HG02678 (cell line): ENCODE results near the gene TRMT1.

Source experiments
- ATAC-seq: cut with Tn5 transposase; IDR thresholded peaks from one replicate; pipeline ENCODE4 v1.9.1; 2021; ENCODE audit warnings: mild to moderate bottlenecking, moderate library complexity; ENCODE audit not compliant: unreplicated experiment

Gene TRMT1

DNA sequence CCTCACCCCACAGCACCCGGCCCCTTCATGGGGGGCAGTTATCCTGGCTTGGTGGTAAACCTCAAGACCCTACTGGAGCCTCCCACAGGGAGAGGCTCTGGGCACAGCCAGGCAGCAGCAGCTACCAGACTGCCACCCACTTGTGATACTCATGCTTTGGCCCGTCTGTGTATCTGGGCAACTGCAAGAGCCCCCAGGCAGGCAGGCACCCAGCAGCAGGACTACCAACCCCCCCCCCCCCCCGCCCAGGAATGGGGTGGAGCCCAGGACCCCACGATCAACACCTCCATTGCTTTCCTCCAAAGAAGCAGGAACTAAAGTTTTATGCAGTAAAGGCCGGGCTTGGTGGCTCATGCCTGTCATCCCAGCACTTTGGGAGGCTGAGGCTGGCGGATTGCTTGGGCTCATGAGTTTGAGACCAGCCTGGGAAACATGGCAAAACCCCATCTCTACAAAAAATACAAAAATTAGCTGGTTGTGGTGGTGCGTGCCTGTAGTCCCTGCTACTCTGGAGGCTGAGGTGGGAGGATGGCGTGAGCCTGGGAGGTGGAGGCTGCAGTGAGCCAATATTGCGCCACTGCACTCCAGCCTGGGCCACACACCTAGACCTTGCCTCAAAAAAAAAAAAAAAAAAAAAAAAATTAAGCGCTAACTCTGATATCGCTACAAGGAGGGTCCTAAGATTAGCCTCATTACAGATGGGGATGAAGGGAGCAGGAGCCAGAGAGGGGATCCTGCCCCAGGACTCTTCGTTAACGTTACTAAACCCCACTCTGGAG, 12.8 kb downstream of the TRMT1 start:
- ATAC-seq = no peak

- ATAC-seq = peak; percentile 42
Observed at GRCh38 chr19:13102666-13103580, 13.6 kb downstream of the TRMT1 start, which contains the start of gene LYL1. LYL1 (minus strand) TSS chr19:13102858; CDS start chr19:13101171, 1,687 bp downstream.

DNA sequence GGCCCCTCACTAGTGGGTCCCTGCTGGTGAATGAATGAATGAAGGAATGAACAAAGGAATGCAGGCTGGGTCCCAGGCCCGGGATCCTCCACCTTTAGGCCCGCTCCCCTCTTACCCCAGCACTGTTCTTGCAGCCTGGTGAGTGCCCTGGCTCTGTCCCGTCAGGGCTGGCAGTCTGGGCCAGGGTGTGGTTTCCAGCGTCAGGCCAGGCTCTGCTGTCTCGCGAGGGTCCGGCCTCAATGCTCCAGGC, 14.2 kb downstream of the TRMT1 start:
- peak; percentile 7 for ATAC-seq

- ATAC-seq = no peak
Observed at GRCh38 chr19:13101590-13102415, 14.7 kb downstream of the TRMT1 start.

GRCh38 chr19:13100841-13101589, 15.5 kb downstream of the TRMT1 start:
- ATAC-seq = no peak

DNA sequence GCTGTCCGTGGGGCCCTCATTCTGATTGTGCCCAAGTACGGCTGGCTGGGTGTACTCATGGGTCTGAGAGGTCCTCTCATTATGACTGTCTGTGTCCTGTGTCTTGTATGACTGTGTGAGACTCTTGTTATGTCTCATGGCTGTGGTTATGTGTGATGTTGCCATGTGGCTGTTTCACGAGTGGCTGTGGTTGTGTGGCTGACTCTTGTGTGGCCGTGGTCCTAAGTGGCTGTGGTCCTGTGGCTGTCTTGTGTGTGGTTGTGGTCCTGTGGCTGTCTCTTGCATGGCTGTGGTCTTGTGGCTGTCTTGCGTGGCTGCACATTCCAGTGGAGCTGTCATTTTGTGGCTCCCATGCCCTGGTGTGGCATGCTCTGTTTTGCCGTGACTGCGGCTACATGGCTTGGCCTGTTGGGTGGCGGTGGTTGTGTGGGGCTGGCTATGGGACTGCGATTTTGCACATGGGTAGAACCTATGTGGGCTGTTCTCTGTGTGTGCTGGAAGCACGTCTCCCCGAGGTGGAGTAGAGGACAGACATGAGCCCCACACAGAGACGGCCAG, 16.4 kb downstream of the TRMT1 start:
- ATAC-seq = no peak

DNA sequence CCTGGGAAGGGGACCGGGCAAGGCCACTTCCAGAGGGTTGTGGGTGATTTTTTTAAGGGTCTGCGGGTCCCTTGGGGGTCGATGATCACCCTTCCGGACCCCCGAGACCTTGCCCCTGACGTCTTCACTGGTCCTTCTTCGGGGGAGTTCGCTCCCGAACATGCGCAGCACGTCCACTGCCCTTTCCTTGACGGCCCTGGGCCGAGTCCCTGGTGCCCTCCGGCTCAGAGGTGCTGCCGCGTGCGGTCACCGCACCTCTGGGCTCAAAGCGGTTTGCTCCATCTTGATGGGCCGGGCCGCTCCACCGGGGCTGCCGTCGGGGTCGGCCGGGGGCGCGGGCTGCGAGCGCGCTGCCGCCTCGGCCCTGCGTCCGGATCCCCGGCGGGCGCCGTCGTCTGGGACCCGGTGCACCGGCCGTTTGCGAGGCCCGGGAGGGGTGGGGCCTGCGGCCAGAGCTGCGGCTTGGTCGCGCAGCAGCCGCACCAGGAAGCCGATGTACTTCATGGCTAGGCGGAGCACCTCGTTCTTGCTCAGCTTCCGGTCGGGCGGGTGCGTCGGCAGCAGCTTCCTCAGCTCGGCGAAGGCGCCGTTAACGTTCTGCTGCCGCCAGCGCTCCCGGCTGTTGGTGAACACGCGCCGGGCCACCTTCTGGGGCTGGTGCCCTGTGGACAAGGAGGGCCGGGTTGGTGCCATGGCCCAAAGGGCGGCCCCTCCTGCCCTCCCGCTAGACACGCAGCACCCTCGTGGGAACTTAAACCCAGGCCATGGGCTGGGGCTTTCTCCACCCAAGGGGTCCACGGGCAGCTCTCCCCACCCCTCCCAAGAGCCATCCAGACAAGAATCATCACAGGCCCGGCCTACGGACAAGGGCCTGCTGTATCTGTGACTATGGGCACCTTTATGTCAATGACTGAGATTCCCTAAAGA, 17.2 kb downstream of the TRMT1 start:
- ATAC-seq = no peak

DNA sequence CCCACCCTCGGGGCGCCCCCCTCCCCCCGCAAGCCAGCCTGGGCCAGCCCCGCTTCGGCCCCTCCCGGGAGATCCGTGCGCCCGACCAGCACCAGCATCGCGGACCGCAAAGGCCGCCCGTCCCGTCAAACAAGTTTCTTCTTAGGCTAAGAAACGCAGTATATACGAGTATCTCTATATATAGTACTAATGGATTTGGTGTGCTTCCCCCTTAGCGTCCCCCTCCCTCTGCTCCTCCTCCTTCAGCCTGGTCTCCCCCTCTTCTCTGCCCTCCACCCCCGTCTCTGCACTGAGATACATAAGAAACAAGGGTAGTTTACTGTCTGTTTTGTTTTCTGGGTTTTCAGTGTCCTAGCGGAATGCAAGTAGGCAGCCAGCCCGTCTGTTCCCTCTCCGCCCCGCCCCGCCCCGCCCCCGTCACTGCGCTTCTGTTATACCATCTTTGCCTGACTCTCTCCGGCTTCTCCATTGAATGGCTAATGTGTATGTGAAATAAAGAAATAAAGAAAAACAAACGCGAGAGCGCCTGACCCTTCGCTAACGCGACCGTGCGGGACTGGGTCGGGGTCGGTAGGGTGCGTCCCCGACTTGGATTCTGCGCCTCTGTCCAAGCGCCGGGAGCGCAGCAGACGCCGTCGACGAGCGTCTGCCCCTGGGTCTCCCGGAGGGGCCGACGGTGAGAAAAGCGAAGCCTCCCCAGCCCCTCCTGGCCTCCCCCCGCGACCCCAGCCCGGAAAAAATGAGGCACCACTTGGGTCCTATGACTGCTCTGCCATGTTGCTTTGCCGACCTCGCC, 18.1 kb downstream of the TRMT1 start:
- ATAC-seq = no peak

GRCh38 chr19:13097463-13098258, 18.9 kb downstream of the TRMT1 start:
- no peak for ATAC-seq

DNA sequence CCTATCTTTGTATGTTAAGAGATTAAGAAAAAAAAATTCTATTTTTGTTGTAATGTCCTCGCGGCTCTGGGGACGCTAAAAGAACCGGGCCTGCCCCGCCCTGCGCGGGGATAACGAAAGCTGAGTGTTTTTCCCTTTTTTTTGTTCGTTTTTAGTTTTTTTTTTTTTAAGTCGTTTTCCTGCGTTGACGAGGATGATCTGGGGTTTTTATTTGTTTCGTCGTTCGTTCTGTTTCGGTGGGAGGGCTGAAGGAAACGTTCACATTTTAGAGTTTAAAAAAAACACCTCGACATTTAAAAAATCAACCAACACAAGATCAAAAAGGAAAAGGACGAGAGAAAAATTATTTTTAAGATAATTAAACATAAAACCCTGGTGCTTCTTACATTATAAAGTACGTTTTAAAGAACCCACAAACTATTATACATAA, 19.5 kb downstream of the TRMT1 start:
- no peak for ATAC-seq

DNA sequence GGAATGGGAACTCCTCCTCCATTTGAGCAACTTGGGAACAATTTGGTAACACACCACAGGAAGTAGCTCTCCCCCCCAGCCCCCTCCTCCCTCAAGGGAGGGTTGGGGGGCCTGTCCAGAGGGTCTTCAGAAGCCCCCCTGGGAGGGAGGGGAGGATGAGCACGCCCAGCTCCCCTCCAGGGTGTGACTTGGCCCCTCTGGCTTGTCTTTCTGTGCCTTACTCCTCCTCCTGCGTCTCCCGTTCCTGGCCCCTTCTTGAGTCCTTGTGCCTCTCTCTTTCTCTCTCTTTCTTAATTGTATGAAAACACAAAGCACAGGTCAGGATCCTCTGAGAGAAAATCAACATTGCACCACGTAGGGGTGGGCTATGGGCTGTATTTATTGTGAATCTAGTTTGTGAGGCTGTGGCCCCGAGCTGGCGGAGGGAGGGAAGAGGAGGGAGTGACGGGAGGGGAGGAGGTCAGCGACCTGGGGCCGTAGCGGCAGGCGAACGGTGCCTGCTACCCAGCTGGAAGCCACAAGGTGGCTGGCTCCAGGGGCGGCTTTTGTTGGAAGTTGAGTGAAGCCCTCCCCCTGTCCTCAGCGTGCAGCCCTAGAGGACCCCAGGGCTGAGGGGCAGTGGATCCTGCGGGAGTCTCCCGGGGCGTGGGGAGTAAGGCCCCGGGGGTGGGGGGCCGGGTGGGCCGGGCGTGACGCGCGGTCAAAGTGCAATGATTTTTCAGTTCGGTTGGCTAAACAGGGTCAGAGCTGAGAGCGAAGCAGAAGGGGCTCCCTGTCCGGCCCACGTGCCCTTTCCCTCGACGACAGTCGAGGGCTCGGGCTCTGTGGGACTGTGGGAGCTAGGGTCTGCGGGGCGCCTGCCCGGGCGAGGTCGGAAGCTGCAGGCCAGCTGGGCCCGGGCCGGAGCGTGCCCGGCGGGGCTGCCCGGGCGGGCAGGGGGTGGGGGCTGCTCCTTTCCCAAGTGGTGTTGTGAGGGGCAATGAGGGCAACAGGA, 20.3 kb downstream of the TRMT1 start:
- ATAC-seq = no peak

DNA sequence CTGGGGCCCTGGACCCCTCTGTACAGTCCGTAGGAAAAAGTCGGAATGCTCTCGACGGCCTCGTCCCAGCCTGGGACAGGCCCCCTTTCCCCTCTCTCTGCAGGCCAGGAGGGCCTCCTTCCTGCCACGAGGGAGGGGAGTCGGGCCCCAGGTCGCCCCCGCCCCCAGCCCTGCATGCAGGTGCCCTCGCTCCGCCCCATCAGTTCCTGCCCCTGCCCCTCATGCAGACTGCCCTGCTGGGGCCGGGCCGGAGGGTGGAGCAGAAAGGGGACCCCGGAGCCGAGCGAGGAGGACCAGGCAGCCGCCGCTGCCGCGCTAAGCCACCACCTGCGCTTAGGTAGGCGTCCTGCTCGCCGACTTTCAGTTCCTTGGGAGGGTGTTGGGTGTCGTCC, 21.2 kb downstream of the TRMT1 start:
- no peak for ATAC-seq

GRCh38 chr19:13094771-13095392, 21.7 kb downstream of the TRMT1 start:
- no peak for ATAC-seq

DNA sequence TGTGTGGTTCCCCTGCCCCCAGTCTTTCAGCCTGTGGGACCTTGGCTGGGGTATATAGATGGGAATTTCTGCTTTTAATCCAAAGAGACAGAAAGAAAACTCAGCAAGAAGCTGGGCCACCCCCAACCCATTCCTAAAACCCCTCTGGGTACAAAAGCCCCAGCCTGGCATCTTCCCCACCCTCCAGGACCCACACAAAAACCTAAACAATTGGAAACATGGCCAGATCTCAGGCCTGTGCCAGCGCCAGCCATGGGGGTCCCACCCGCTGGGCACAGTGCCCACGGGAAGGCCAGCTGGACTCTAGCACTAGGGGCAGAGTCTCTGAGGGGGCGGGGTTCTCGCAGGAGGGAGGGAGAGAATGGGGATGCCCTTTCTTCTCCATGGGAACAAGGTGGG, 22.4 kb downstream of the TRMT1 start:
- ATAC-seq = no peak

DNA sequence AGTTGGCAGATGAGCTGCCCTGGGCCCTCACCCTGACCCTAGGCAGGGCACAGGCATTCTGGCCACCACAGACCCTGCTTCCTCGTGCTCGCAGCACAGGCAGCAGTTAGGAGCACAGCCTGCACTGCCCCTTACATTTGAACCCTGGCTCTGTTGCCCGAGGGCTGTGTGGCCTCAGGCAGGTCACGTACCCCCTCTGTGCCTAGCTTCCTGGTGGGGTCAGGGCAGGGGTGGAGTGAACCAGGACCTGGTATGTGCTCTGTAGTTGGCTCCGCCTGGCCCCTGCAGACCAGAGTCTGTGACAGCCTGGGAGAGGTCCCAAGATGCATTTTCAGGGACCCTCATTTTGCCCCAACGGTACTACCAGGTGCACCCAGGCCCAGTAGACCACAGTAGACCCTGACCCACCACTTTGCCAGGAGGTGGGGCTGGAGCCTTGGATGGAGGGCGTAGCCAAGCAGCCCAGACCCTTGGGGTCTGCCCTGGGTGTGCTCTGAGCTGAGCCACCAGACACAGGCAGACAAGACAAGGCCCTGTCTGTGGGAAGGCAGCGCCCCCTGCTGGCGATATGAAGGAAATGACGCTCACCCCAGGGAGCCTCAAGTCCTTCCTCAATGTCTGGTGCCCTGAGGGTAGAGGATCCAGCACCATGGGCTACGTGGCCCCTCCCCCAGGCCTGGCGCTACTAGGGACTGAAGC, 23.0 kb downstream of the TRMT1 start:
- no peak for ATAC-seq
